SK-N-SH treated with all-trans-retinoic acid at 6 μM for 48 hours (cell line): ENCODE results near the gene PBX4.

Experiments
- GLIS3 ChIP-seq: fragments of 250-450 bp; sonication (Bioruptor Pico); IDR thresholded peaks from 2 replicates; pipeline ENCODE4 v1.5.0; 2020; ENCODE audit warnings: mild to moderate bottlenecking, moderate library complexity
- ISL1 ChIP-seq: fragments of 250-450 bp; sonication (Bioruptor Pico); IDR thresholded peaks from 2 replicates; pipeline ENCODE4 v2.1.2; 2022; ENCODE audit warnings: mild to moderate bottlenecking, moderate library complexity
- PATZ1 ChIP-seq: fragments of 250-450 bp; sonication (Bioruptor Pico); IDR thresholded peaks from 2 replicates; pipeline ENCODE4 v1.8.0; 2020; ENCODE audit warnings: mild to moderate bottlenecking, moderate library complexity, borderline replicate concordance
- POU6F1 ChIP-seq: fragments of 250-450 bp; sonication (Bioruptor Pico); IDR thresholded peaks from 2 replicates; pipeline ENCODE4 v1.8.0; 2021; ENCODE audit warnings: low read depth, mild to moderate bottlenecking, moderate library complexity, borderline replicate concordance
- TCF4 ChIP-seq: fragments of 250-450 bp; sonication (Bioruptor Pico); IDR thresholded peaks from 2 replicates; pipeline ENCODE4 v1.8.0; 2021; ENCODE audit warnings: mild to moderate bottlenecking, moderate library complexity, borderline replicate concordance
- TOX ChIP-seq: fragments of 250-450 bp; sonication (Bioruptor Pico); IDR thresholded peaks from 2 replicates; pipeline ENCODE4 v1.8.0; 2021; ENCODE audit warnings: mild to moderate bottlenecking, moderate library complexity, borderline replicate concordance
- ZC3H10 ChIP-seq: fragments of 250-450 bp; sonication (Bioruptor Pico); IDR thresholded peaks from 2 replicates; pipeline ENCODE4 v1.5.1; 2021; ENCODE audit warnings: mild to moderate bottlenecking, moderate library complexity
- ZFP30 ChIP-seq: fragments of 450-650 bp; formaldehyde crosslinking; IDR thresholded peaks from 2 replicates; pipeline ENCODE4 v1.5.0; 2022; ENCODE audit warnings: mild to moderate bottlenecking, moderate library complexity
- ZNF565 ChIP-seq: fragments of 450-650 bp; formaldehyde crosslinking; conservative IDR thresholded peaks from 2 replicates; pipeline ENCODE4 v1.5.0; 2020; ENCODE audit warnings: low read depth, mild to moderate bottlenecking, moderate library complexity

GRCh38 chr19:19542507-19542906 lies 76.0 kb downstream of the PBX4 start:
- TF ChIP-seq ZFP30 (CRISPR knock-in tag) (no peak), PATZ1 (no peak), TCF4 (CRISPR knock-in tag) (no peak), ZNF565 (CRISPR knock-in tag) (no peak), TOX (CRISPR knock-in tag) (no peak), ISL1 (CRISPR knock-in tag) (no peak), ZC3H10 (CRISPR knock-in tag) (no peak), POU6F1 (no peak), GLIS3 (CRISPR knock-in tag) (no peak)
